HCT116 (cell line): ENCODE data around the gene CISD1. TPM values are rescaled to one million over a fixed set of nuclear protein-coding genes. Genes with fewer than 3 reads are reported as not detected.

Experiments used
- ATAC-seq: fragments of 200-7000 bp; cut with Tn5 transposase; 2 replicates; pipeline ENCODE4 v1.9.1; 2020; ENCODE audit warnings: mild to moderate bottlenecking, moderate library complexity
- BruUV-seq: library from RNA; stranded (reverse); fragments of 400-500 nt; replicated peaks from 2 replicates; lab custom pipeline; 2021; lab: Mats Ljungman, UMichigan
- CTCF ChIA-PET: fragments of 300-600 bp; sonication (Branson Sonifier 250); formaldehyde crosslinking; loops from one replicate; lab custom pipeline; 2021; ENCODE audit warnings: antibody characterized with exemption; lab: Charles Lee
- POLR2A ChIA-PET: fragments of 300-600, 350-600 bp; sonication (Branson Sonifier 250); formaldehyde crosslinking; loops from one replicate; lab custom pipeline; 2021; ENCODE audit warnings: antibody characterized with exemption; lab: Charles Lee
- RAD21 ChIA-PET, 2 experiments: fragments of 300-600 bp; sonication (Branson Sonifier 250); formaldehyde crosslinking; loops; one replicate each; lab custom pipeline; 2023; ENCODE audit warnings: low total read pairs in 2 of 2; ENCODE audit not compliant: uncharacterized antibody in 2 of 2, unreplicated experiment in 2 of 2, low non-redundant PET in 1 of 2; lab: Charles Lee
- DNase-seq: peaks from one replicate; pipeline ENCODE4 v3.0.0-alpha.2; 2010; ENCODE audit warnings: low read depth, low spot score
- H2AFZ ChIP-seq: fragments of 200-600 bp; shearing (Covaris generic), sonication (generic); 2 replicates; pipeline ENCODE4 v1.6.1; 2017; ENCODE audit warnings: low read depth, mixed run types, mixed read lengths, antibody characterized with exemption, low read length; ENCODE audit not compliant: poor library complexity, severe bottlenecking
- H3K27ac ChIP-seq: 2 replicates; pipeline ENCODE4 v1.5.1; 2012; ENCODE audit warnings: low read depth, low read length
- H3K27me3 ChIP-seq: fragments of 200-600 bp; sonication (generic); 2 replicates; pipeline ENCODE4 v1.6.1; 2016; ENCODE audit warnings: mixed run types, low read length, mixed read lengths; ENCODE audit not compliant: insufficient read depth
- H3K36me3 ChIP-seq, 2 experiments: fragments of 200-500 bp in 1 of 2; fragments of 200-600 bp in 1 of 2; sonication (Bioruptor generic) in 1 of 2; sonication (generic) in 1 of 2; 2 replicates each; pipeline versions ENCODE4 v1.5.1 to v1.6.1; 2014 to 2016; ENCODE audit warnings: low read length in 2 of 2, inconsistent platforms in 1 of 2, mixed read lengths in 1 of 2, mixed run types in 1 of 2; ENCODE audit not compliant: insufficient read depth in 2 of 2, control insufficient read depth in 1 of 2
- H3K4me1 ChIP-seq, 2 experiments: fragments of 200-600 bp in 1 of 2; sonication (generic) in 1 of 2; 2 replicates each; pipeline versions ENCODE4 v1.5.1 to v1.6.1; 2012 to 2017; ENCODE audit warnings: low read length in 2 of 2, inconsistent platforms in 1 of 2, mild to moderate bottlenecking in 1 of 2, mixed read lengths in 1 of 2, mixed run types in 1 of 2, moderate library complexity in 1 of 2; ENCODE audit not compliant: insufficient read depth in 2 of 2, control insufficient read depth in 1 of 2
- H3K4me2 ChIP-seq: fragments of 200-600 bp; sonication (generic); 2 replicates; pipeline ENCODE4 v1.6.1; 2017; ENCODE audit warnings: mixed run types, low read length, mixed read lengths
- H3K4me3 ChIP-seq, 2 experiments: fragments of 200-600 bp in 1 of 2; sonication (generic) in 1 of 2; replicated peaks in 1 of 2; 2 replicates each; pipeline ENCODE4 v1.5.1; 2011 to 2016; ENCODE audit warnings: low read length in 2 of 2, control low read depth in 1 of 2, low read depth in 1 of 2, mild to moderate bottlenecking in 1 of 2, mixed read lengths in 1 of 2, mixed run types in 1 of 2
- H3K79me2 ChIP-seq: fragments of 200-600 bp; sonication (generic); 2 replicates; pipeline ENCODE4 v1.6.1; 2017; ENCODE audit warnings: mild to moderate bottlenecking, mixed run types, low read length, moderate library complexity, mixed read lengths; ENCODE audit not compliant: insufficient read depth
- H3K9ac ChIP-seq: fragments of 200-600 bp; sonication (generic); 2 replicates; pipeline ENCODE4 v1.6.1; 2016; ENCODE audit warnings: low read length, mixed read lengths
- H3K9me2 ChIP-seq: fragments of 200-600 bp; sonication (generic), shearing (Covaris generic); 2 replicates; pipeline ENCODE4 v1.6.1; 2017; ENCODE audit warnings: mixed run types, mild to moderate bottlenecking, moderate library complexity; ENCODE audit not compliant: insufficient read depth
- H3K9me3 ChIP-seq, 2 experiments: fragments of 200-500 bp in 1 of 2; fragments of 200-600 bp in 1 of 2; sonication (Bioruptor generic) in 1 of 2; sonication (generic) in 1 of 2; 2 replicates each; pipeline ENCODE4 v1.6.1; 2014 to 2017; ENCODE audit warnings: low read length in 2 of 2, mixed read lengths in 2 of 2, inconsistent platforms in 1 of 2, low read depth in 1 of 2, mild to moderate bottlenecking in 1 of 2, mixed run types in 1 of 2, moderate library complexity in 1 of 2; ENCODE audit not compliant: control insufficient read depth in 1 of 2, insufficient read depth in 1 of 2
- H4K20me1 ChIP-seq: fragments of 200-600 bp; sonication (generic), shearing (Covaris generic); 2 replicates; pipeline ENCODE4 v1.6.1; 2017; ENCODE audit warnings: mixed run types, mild to moderate bottlenecking, moderate library complexity; ENCODE audit not compliant: insufficient read depth
- ATF3 ChIP-seq: IDR thresholded peaks from 2 replicates; pipeline ENCODE4 v1.6.1; 2012
- CBX3 ChIP-seq: IDR thresholded peaks from 2 replicates; pipeline ENCODE4 v1.6.1; 2012; ENCODE audit warnings: low read depth
- CEBPB ChIP-seq: IDR thresholded peaks from 2 replicates; pipeline ENCODE4 v1.6.1; 2012; ENCODE audit warnings: low read depth
- EGR1 ChIP-seq: IDR thresholded peaks from 2 replicates; pipeline ENCODE4 v1.6.1; 2012; ENCODE audit warnings: low read depth
- EZH2 ChIP-seq: fragments of 200-600 bp; sonication (generic); IDR thresholded peaks from 2 replicates; pipeline ENCODE4 v1.6.1; 2017; ENCODE audit warnings: antibody characterized with exemption, mixed run types
- EZH2phosphoT487 ChIP-seq: fragments of 200-600 bp; IDR thresholded peaks from 2 replicates; pipeline ENCODE4 v1.6.1; 2018; ENCODE audit warnings: antibody characterized with exemption, borderline replicate concordance
- POLR2A ChIP-seq: IDR thresholded peaks from 2 replicates; pipeline ENCODE4 v1.7.0; 2011; ENCODE audit warnings: borderline replicate concordance; ENCODE audit not compliant: insufficient read depth, insufficient read length; ENCODE audit errors: extremely low read depth
- RAD21 ChIP-seq: IDR thresholded peaks from 2 replicates; pipeline ENCODE4 v1.6.1; 2012; ENCODE audit warnings: low read depth, mild to moderate bottlenecking
- REST ChIP-seq: IDR thresholded peaks from 2 replicates; pipeline ENCODE4 v1.6.1; 2012; ENCODE audit warnings: low read depth
- SRF ChIP-seq: IDR thresholded peaks from 2 replicates; pipeline ENCODE4 v1.6.1; 2012; ENCODE audit warnings: low read depth
- TCF7L2 ChIP-seq: IDR thresholded peaks from 2 replicates; pipeline ENCODE4 v1.7.0; 2011; ENCODE audit warnings: borderline replicate concordance, inconsistent platforms; ENCODE audit not compliant: insufficient read depth, insufficient read length; ENCODE audit errors: extremely low read depth
- YY1 ChIP-seq: IDR thresholded peaks from 2 replicates; pipeline ENCODE4 v1.6.1; 2011; ENCODE audit warnings: low read length, low read depth, moderate library complexity, mild to moderate bottlenecking; ENCODE audit not compliant: insufficient replicate concordance; ENCODE audit errors: extremely low read depth
- ZBTB33 ChIP-seq: IDR thresholded peaks from 2 replicates; pipeline ENCODE4 v1.6.1; 2011; ENCODE audit warnings: mild to moderate bottlenecking, low read length, moderate library complexity; ENCODE audit not compliant: insufficient replicate concordance; ENCODE audit errors: extremely low read depth
- ZNF274 ChIP-seq: fragments of 200-500 bp; sonication (Bioruptor generic); IDR thresholded peaks from 2 replicates; pipeline ENCODE4 v1.6.1; 2014; ENCODE audit warnings: mild to moderate bottlenecking, low read depth, low read length, inconsistent platforms
- intact Hi-C: fragments of 100-400 bp; cut with micrococcal nuclease; formaldehyde crosslinking; loops from 2 replicates; pipeline ENCODE4 v1.10.0; 2022
- total RNA-seq: library from RNA; stranded (reverse); gene quantifications from one replicate; pipeline ENCODE4 v1.2.1, GENCODE V29; 2021; ENCODE audit not compliant: unreplicated experiment

CISD1 gene
- total RNA-seq, 1 experiment from 2014 or later, result 47.3 TPM

DNA sequence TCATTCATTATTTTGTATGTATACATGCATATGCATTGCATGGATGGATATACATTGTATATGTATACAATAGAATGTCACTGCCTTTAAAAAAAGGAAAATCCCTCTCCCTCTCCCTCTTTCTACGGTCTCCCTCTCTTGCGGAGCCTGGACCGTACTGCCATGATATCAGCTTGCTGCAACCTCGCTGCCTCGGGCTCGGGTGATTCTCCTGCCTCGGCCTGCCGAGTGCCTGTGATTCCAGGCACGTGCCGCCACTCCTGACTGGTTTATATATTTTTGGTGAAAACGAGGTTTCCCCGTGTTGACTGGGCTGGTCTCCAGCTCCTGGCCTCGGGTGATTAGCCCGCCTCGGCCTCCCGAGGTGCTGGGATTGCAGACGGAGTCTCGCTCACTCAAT, 25.7 kb upstream of the CISD1 start:
- CTCF ChIA-PET, result no interaction called here
- POLR2A ChIA-PET, result no interaction called here
- BruUV-seq, result no TSS peak

More for the DNA sequence above, 25.7 kb upstream of the CISD1 start:
- no peak overlapping the region for H2AFZ ChIP-seq
- peaks cover 0 to 15% of the 10 kb centered on the region in 2 experiments; a peak in 2 of 4 replicates for H3K4me1 ChIP-seq
- intact Hi-C loops, result no loop called here
- H3K9me3 ChIP-seq, result no peaks in the 10 kb centered on the region
- H3K4me3 ChIP-seq, result no peak overlapping the region
- no peak overlapping the region for H3K27ac ChIP-seq
- DNase-seq (no peak), ATAC-seq (no peak)
- H3K4me2 ChIP-seq, result no peak overlapping the region
- H3K9ac ChIP-seq, result no peak overlapping the region
- no peaks in the 10 kb centered on the region for H3K36me3 ChIP-seq
- RAD21 ChIA-PET, result no interaction called here
- no peaks in the 10 kb centered on the region for H4K20me1 ChIP-seq
- no peaks in the 10 kb centered on the region for H3K27me3 ChIP-seq
- peaks cover 4% of the 10 kb centered on the region; the same call in 1 of the 2 replicates for H3K79me2 ChIP-seq
- H3K9me2 ChIP-seq, result no peaks in the 10 kb centered on the region
- TF ChIP-seq EGR1 (no peak), RAD21 (no peak), REST (no peak), POLR2A (no peak), TCF7L2 (no peak), CBX3 (no peak), EZH2 (no peak), SRF (no peak), ZNF274 (no peak), ZBTB33 (no peak), CEBPB (no peak), YY1 (no peak), EZH2phosphoT487 (no peak), ATF3 (no peak)
- TF ChIP-seq, all 23 proteins: peak for 0
